ENCODE measurements around the gene SERTAD4.

Gene SERTAD4

GRCh38 chr1:210292231-210292871 is 59.8 kb downstream of the SERTAD4 start:
- H3K4me3 ChIP-seq (ENCODE audit: low read depth in 1 of 2, low read length in 1 of 2): no peak overlapping the region
- peaks cover 96% of the 10 kb centered on the region for H3K27me3 ChIP-seq
- no peaks in the 10 kb centered on the region for H3K9me3 ChIP-seq
- H3K27ac ChIP-seq: no peak overlapping the region
- H3K36me3 ChIP-seq: no peaks in the 10 kb centered on the region
- no peak for TF ChIP-seq CTCF (IDR thresholded peaks at IDR 0.05)
- no peaks in the 10 kb centered on the region for H3K4me1 ChIP-seq (ENCODE audit: control insufficient read depth in 1 of 2, insufficient read depth in 1 of 2, low read depth in 1 of 2, low read length in 1 of 2)

- Histone ChIP-seq H3K36me3 (no peaks in the 10 kb centered on the region), H3K27ac (no peak overlapping the region), H3K4me3 (ENCODE audit: low read depth in 1 of 2, low read length in 1 of 2) (no peak overlapping the region), H3K9me3 (no peaks in the 10 kb centered on the region), H3K27me3 (peaks cover 94% of the 10 kb centered on the region), H3K4me1 (ENCODE audit: control insufficient read depth in 1 of 2, insufficient read depth in 1 of 2, low read depth in 1 of 2, low read length in 1 of 2) (no peaks in the 10 kb centered on the region)
- no peak for TF ChIP-seq CTCF (IDR thresholded peaks at IDR 0.05)
These were observed 60.6 kb downstream of the SERTAD4 start for GRCh38 chr1:210293171-210293607.

- H3K27me3 ChIP-seq: peaks cover 91% of the 10 kb centered on the region
- H3K36me3 ChIP-seq: no peaks in the 10 kb centered on the region
- TF ChIP-seq CTCF (IDR thresholded peaks at IDR 0.05): no peak
- H3K4me3 ChIP-seq (ENCODE audit: low read depth in 1 of 2, low read length in 1 of 2): no peak overlapping the region
- no peaks in the 10 kb centered on the region for H3K9me3 ChIP-seq
- no peak overlapping the region for H3K27ac ChIP-seq
- no peaks in the 10 kb centered on the region for H3K4me1 ChIP-seq (ENCODE audit: control insufficient read depth in 1 of 2, insufficient read depth in 1 of 2, low read depth in 1 of 2, low read length in 1 of 2)
These were observed 62.6 kb downstream of the SERTAD4 start for GRCh38 chr1:210294999-210295745.
